SU-DHL-6 (cell line): Measurements from ENCODE around the gene GPX4.

Experiments
- CTCF ChIP-seq: fragments of 200-600 bp; sonication (generic); IDR thresholded peaks from one replicate; pipeline ENCODE4 v1.5.1; 2017; ENCODE audit warnings: antibody characterized with exemption, mild to moderate bottlenecking, low read length, moderate library complexity; ENCODE audit not compliant: insufficient read depth, poor library complexity, severe bottlenecking
- EZH2phosphoT487 ChIP-seq: fragments of 200-600 bp; sonication (generic), shearing (Covaris generic); conservative IDR thresholded peaks from 2 replicates; pipeline ENCODE4 v1.6.1; 2018; ENCODE audit warnings: mild to moderate bottlenecking, antibody characterized with exemption, low read length, moderate library complexity, mixed read lengths

DNA sequence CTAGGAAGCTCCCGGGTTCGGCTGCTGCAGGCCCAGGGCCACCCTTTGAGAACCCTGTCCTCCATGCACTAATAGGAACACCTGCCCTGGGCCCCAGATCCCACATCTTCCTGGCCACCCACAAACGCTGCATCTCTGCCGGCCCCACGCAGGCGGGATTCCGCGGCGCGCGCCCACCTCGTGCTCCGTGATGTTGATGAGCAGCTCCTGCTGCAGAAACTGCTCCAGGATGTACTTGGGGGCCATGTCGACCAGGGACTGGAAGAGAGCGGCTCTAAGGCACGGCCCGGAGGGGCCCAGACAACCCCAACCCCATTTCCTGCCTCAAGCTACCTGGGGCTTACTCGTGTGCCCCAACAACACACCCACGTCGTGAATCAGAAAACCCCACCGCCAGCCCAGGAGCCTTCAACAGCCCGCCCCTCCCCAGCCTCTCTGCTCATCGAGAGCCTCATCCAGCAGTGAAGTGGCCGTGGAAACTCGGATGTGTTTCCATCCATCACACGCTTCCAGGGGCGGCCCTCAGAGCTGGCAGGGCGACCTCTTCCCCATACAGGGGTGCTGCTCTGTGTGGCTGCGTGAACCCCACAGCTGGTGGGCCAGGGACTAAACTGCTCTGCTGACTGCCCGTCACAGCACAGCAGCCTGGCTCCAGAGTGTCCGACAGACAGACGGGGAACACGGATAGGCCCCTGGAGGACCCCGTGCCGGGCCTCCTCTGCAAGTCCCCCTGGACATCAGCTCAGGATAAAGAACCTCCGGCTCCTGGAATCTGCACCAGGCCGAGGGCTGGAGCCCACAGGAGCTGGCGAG is 12.9 kb upstream of the GPX4 start:
- TF ChIP-seq CTCF (no peak), EZH2phosphoT487 (no peak)
